Kidney epithelial cell (primary cell): ENCODE results near the gene SYCP2L. TPM values are rescaled to one million over a fixed set of nuclear protein-coding genes. Genes with fewer than 3 reads are reported as not detected.
"Not testable (repeated sequence)": the region's sequence is repeated elsewhere in the genome, so short reads cannot be mapped to it uniquely, and the experiment has no call there.

Source experiments
- DNase-seq: peaks from one replicate; pipeline ENCODE4 v3.0.0-alpha.2; 2010; ENCODE audit warnings: low read depth
- H3K27me3 ChIP-seq: 2 replicates; pipeline ENCODE4 v1.6.0; 2011; ENCODE audit warnings: low read length; ENCODE audit not compliant: control insufficient read depth, insufficient read depth
- H3K36me3 ChIP-seq: 2 replicates; pipeline ENCODE4 v1.5.1; 2011; ENCODE audit warnings: low read length; ENCODE audit not compliant: control insufficient read depth, insufficient read depth
- H3K4me3 ChIP-seq: 2 replicates; pipeline ENCODE4 v1.5.1; 2011; ENCODE audit warnings: low read depth, mild to moderate bottlenecking, control low read depth, low read length
- CTCF ChIP-seq: IDR thresholded peaks from 2 replicates; pipeline ENCODE4 v1.5.1; 2011; ENCODE audit warnings: mild to moderate bottlenecking, moderate library complexity, low read length, control low read depth, inconsistent platforms; ENCODE audit not compliant: insufficient read depth, poor library complexity, severe bottlenecking
- total RNA-seq: library from RNA; depleted of rRNA; stranded (reverse); fragments of >200 nt; gene quantifications from 2 replicates; pipeline ENCODE4 v1.2.3, GENCODE V29; 2015

SYCP2L gene
- total RNA-seq, 1 donor from 2014 or later = 0.71 TPM

GRCh38 chr6:10991115-10991514 is 104.3 kb downstream of the SYCP2L start:
- H3K4me3 ChIP-seq = no peak overlapping the region
- no peaks in the 10 kb centered on the region for H3K27me3 ChIP-seq
- no peaks in the 10 kb centered on the region for H3K36me3 ChIP-seq
- no peak for DNase-seq
- no peak for TF ChIP-seq CTCF

DNA sequence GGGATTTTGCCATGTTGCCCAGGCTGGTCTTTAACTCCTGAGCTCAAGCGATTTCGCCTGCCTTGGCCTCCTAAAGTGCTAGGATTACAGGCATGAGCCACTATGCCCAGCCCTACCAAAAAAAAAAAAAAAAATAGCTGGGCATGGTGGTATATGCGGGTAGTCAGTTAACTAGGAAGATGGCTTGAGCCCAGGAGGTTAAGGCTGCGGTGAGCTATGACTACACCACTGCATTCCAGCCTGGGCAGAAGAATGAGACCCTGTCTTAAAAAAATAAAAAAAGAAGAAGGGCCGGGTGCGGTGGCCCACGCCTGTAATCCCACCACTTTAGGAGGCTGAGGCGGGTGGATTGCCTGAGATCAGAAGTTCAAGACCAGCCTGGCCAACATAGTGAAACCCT is 107.0 kb downstream of the SYCP2L start:
- no peaks in the 10 kb centered on the region for H3K36me3 ChIP-seq
- H3K4me3 ChIP-seq = no peak overlapping the region
- no peak for TF ChIP-seq CTCF
- H3K27me3 ChIP-seq = no peaks in the 10 kb centered on the region
- DNase-seq = no peak

- no peak overlapping the region for H3K4me3 ChIP-seq
- DNase-seq = no peak
- no peaks in the 10 kb centered on the region for H3K27me3 ChIP-seq
- TF ChIP-seq CTCF = no peak
- H3K36me3 ChIP-seq = no peaks in the 10 kb centered on the region
Observed at GRCh38 chr6:10995114-10995707, 108.4 kb downstream of the SYCP2L start.

GRCh38 chr6:10999994-11000393 is 113.1 kb downstream of the SYCP2L start:
- no peak overlapping the region for H3K4me3 ChIP-seq
- TF ChIP-seq CTCF = no peak
- DNase-seq = no peak
- no peaks in the 10 kb centered on the region for H3K36me3 ChIP-seq
- H3K27me3 ChIP-seq = no peaks in the 10 kb centered on the region

DNA sequence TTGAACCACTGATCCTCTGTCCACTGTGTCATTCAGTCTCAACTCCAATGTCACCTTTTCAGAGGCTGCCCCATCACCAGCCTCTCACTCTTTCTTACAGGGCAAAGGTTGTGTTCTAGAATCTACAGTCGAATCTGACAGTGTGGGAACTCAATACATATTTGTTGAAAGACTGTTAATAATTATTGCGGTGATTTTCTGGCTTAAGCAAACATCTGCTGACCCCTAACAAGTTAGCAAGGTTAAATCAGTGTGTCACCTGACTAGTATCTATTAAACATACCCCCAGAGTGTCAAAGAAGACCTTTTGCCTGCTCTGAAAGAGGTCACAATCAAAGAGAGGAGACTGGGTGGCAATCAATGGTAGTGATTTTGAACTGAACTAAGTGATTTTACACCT is 115.3 kb downstream of the SYCP2L start:
- Histone ChIP-seq H3K36me3 (no peaks in the 10 kb centered on the region), H3K4me3 (no peak overlapping the region), H3K27me3 (no peaks in the 10 kb centered on the region)
- no peak for DNase-seq
- no peak for TF ChIP-seq CTCF

DNA sequence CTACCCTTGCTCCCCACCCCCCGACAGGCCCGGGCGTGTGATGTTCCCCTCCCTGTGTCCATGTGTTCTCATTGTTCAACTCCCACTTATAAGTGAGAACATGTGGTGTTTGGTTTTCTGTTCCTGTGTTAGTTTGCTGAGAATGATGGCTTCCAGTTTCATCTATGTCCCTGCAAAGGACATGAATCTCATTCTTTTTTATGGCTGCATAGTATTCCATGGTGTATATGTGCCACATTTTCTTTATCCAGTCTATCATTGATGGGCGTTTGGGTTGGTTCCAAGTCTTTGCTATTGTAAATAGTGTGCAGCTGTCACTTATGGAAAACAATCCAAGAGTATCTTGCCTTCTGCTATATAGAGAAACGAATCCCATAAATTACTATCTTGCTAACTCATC is 116.4 kb downstream of the SYCP2L start:
- DNase-seq, H3K4me3 ChIP-seq, H3K36me3 ChIP-seq, H3K27me3 ChIP-seq: not testable (repeated sequence)
